K562 (cell line): ENCODE results near the gene PUM1. TPM values are rescaled to one million over a fixed set of nuclear protein-coding genes. Genes with fewer than 3 reads are reported as not detected.

Source experiments
- ASH1L ChIP-seq: fragments of 450-650 bp; IDR thresholded peaks from 2 replicates; pipeline ENCODE4 v1.6.1; 2018; ENCODE audit warnings: borderline replicate concordance, mild to moderate bottlenecking, low read depth; ENCODE audit not compliant: partially characterized antibody
- CBX5 ChIP-seq: IDR thresholded peaks from 2 replicates; pipeline ENCODE4 v1.6.1; 2014; ENCODE audit warnings: low read depth, borderline replicate concordance
- CC2D1A ChIP-seq: fragments of 450-650 bp; IDR thresholded peaks from 2 replicates; pipeline ENCODE4 v1.6.1; 2017; ENCODE audit warnings: mild to moderate bottlenecking
- CREB1 ChIP-seq, 2 experiments: sonication (generic) in 1 of 2; formaldehyde crosslinking in 1 of 2; IDR thresholded peaks; 2 replicates each; pipeline versions ENCODE4 v1.6.1 to v1.8.0; 2012 to 2022; ENCODE audit warnings: inconsistent platforms in 1 of 2, mild to moderate bottlenecking in 1 of 2, missing genetic modification reagents in 1 of 2, moderate library complexity in 1 of 2
- CREB3 ChIP-seq: fragments of 450-650 bp; conservative IDR thresholded peaks from 2 replicates; pipeline ENCODE4 v1.6.1; 2016; ENCODE audit warnings: missing genetic modification characterization, low read depth, mild to moderate bottlenecking, missing compliant biosample characterization, moderate library complexity
- ETV5 ChIP-seq: sonication (generic); formaldehyde crosslinking; IDR thresholded peaks from 2 replicates; pipeline ENCODE4 v1.4.0; 2020; ENCODE audit warnings: low read depth, mild to moderate bottlenecking, missing genetic modification reagents
- HINFP ChIP-seq: fragments of 450-650 bp; conservative IDR thresholded peaks from 2 replicates; pipeline ENCODE4 v1.6.1; 2016; ENCODE audit warnings: missing genetic modification characterization, low read depth, mild to moderate bottlenecking, control low read depth, missing compliant biosample characterization
- MEF2D ChIP-seq: conservative IDR thresholded peaks from 2 replicates; pipeline ENCODE4 v1.6.1; 2016; ENCODE audit warnings: low read depth, missing genetic modification characterization, missing compliant biosample characterization
- MYC ChIP-seq, 2 experiments: fragments of 250-450 bp in 1 of 2; sonication (Bioruptor Pico) in 1 of 2; IDR thresholded peaks; 2 replicates each; pipeline versions ENCODE4 v1.5.1 to v1.6.1; 2012 to 2021; ENCODE audit warnings: low read depth in 2 of 2, borderline replicate concordance in 1 of 2, improper control_type of control experiment in 1 of 2, low read length in 1 of 2, mild to moderate bottlenecking in 1 of 2, moderate library complexity in 1 of 2
- NELFE ChIP-seq: IDR thresholded peaks from 2 replicates; pipeline ENCODE4 v1.6.1; 2011; ENCODE audit warnings: mild to moderate bottlenecking; ENCODE audit not compliant: insufficient read depth, insufficient read length
- POLR2AphosphoS5 ChIP-seq: IDR thresholded peaks from 2 replicates; pipeline ENCODE4 v1.6.1; 2011; ENCODE audit warnings: mild to moderate bottlenecking, low read depth, low read length, moderate library complexity; ENCODE audit not compliant: control insufficient read depth, insufficient read depth
- PPARD ChIP-seq: fragments of 250-450 bp; sonication (Bioruptor Pico); IDR thresholded peaks from 2 replicates; pipeline ENCODE4 v1.8.0; 2022; ENCODE audit warnings: inconsistent platforms, mild to moderate bottlenecking, moderate library complexity
- RCOR1 ChIP-seq, 2 experiments: IDR thresholded peaks; 2 replicates each; pipeline ENCODE4 v1.6.1; 2012; ENCODE audit warnings: low read depth in 2 of 2, low read length in 2 of 2, borderline replicate concordance in 1 of 2, improper control_type of control experiment in 1 of 2
- TARDBP ChIP-seq: fragments of 450-650 bp; IDR thresholded peaks from 2 replicates; pipeline ENCODE4 v1.6.1; 2016
- THRAP3 ChIP-seq: fragments of 450-650 bp; IDR thresholded peaks from 2 replicates; pipeline ENCODE4 v1.6.1; 2016; ENCODE audit warnings: mild to moderate bottlenecking, inconsistent platforms, borderline replicate concordance
- USF1 ChIP-seq: sonication (generic); formaldehyde crosslinking; IDR thresholded peaks from 2 replicates; pipeline ENCODE4 v1.9.0; 2022; ENCODE audit warnings: mild to moderate bottlenecking, missing genetic modification reagents
- ZNF639 ChIP-seq, 2 experiments: fragments of 200-800 bp in 1 of 2; sonication (Bioruptor generic) in 1 of 2; sonication (generic) in 1 of 2; formaldehyde crosslinking in 1 of 2; IDR thresholded peaks in 1 of 2; conservative IDR thresholded peaks in 1 of 2; 2 replicates each; pipeline versions ENCODE4 v1.5.0 to v1.6.1; 2016 to 2020; ENCODE audit warnings: missing compliant biosample characterization in 1 of 2, missing genetic modification characterization in 1 of 2, missing genetic modification reagents in 1 of 2
- ZNF75A ChIP-seq: fragments of 450-650 bp; formaldehyde crosslinking; IDR thresholded peaks from 2 replicates; pipeline ENCODE4 v1.4.0; 2020; ENCODE audit warnings: mild to moderate bottlenecking
- polyA plus RNA-seq, 8 experiments: library from polyadenylated mRNA; depleted of rRNA in 4 of 8; stranded (reverse) in 5 of 8; unstranded in 3 of 8; fragments of >200 nt; fragmentation: Nextera tagmentation in 2 of 8; fragmentation: Illumina TruSeq in 1 of 8; extraction: Ambion mirVana in 2 of 8; extraction: Trizol in 1 of 8; gene quantifications; 2 replicates each; pipeline versions ENCODE4 v1.2.1 to v1.2.3, GENCODE V29; 2011 to 2014; ENCODE audit warnings: inconsistent platforms in 1 of 8, missing spikeins in 1 of 8
- total RNA-seq, 7 experiments: library from RNA; depleted of rRNA in 6 of 7; stranded (reverse); fragments of >200 nt in 6 of 7; fragmentation: Illumina TruSeq in 2 of 7; extraction: Trizol in 2 of 7; gene quantifications; 2 replicates each; pipeline versions ENCODE4 v1.2.1 to v1.2.3, GENCODE V29; 2011 to 2021; ENCODE audit warnings: low replicate concordance in 1 of 7
- TF ChIP-seq, protein P1 (sequence below): fragments of 450-650 bp; formaldehyde crosslinking; IDR thresholded peaks from 2 replicates; pipeline ENCODE4 v1.4.0; 2022; ENCODE audit warnings: missing genetic modification characterization

The PUM1 gene
- total and polyA plus RNA-seq, 9 of the 15 experiments (the other 6 are each of a cell fraction or from before 2014, with no cell fraction given): 37.7 to 104 (median 55.7) TPM

- TF ChIP-seq ZNF639 (CRISPR knock-in tag; conservative IDR thresholded peaks at IDR 0.05 in 1 of 2, IDR thresholded peaks at IDR 0.05 in 1 of 2) (peak in 1 of 2 experiments; percentile 62; a peak in 1 of 4 replicates), POLR2AphosphoS5 (no peak), CREB1 (IDR thresholded peaks at IDR 0.05) (no peak), CREB1 (CRISPR knock-in tag; IDR thresholded peaks at IDR 0.05) (peak; percentile 43; the same call in 1 of the 2 replicates), HINFP (tag) (0 out of 2 replicates have a peak, but pooled peaks have one; percentile 33), RCOR1 (IDR thresholded peaks at IDR 0.05; ENCODE audit: borderline replicate concordance in 1 of 2, low read depth in 2 of 2, low read length in 2 of 2) (peak in 1 of 2 experiments; percentile 89; a peak in 1 of 4 replicates), MEF2D (tag) (0 out of 2 replicates have a peak, but pooled peaks have one; percentile 29), ZNF75A (CRISPR knock-in tag) (no peak), PPARD (CRISPR knock-in tag) (no peak), USF1 (CRISPR knock-in tag) (0 out of 2 replicates have a peak, but pooled peaks have one; percentile 25), ETV5 (no peak), THRAP3 (no peak), MYC (IDR thresholded peaks at IDR 0.05; ENCODE audit: low read depth, low read length) (no peak), MYC (CRISPR knock-in tag; IDR thresholded peaks at IDR 0.05; ENCODE audit: borderline replicate concordance, low read depth) (no peak), CREB3 (peak; percentile 89), NELFE (no peak), TARDBP (no peak), ASH1L (no peak), CBX5 (no peak), CC2D1A (no peak)
- TF ChIP-seq, protein P1, sequence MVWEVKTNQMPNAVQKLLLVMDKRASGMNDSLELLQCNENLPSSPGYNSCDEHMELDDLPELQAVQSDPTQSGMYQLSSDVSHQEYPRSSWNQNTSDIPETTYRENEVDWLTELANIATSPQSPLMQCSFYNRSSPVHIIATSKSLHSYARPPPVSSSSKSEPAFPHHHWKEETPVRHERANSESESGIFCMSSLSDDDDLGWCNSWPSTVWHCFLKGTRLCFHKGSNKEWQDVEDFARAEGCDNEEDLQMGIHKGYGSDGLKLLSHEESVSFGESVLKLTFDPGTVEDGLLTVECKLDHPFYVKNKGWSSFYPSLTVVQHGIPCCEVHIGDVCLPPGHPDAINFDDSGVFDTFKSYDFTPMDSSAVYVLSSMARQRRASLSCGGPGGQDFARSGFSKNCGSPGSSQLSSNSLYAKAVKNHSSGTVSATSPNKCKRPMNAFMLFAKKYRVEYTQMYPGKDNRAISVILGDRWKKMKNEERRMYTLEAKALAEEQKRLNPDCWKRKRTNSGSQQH (CRISPR knock-in tag): no peak
Measured at GRCh38 chr1:30899577-30900389, 165.7 kb downstream of the PUM1 start (continued).
